ENCODE data around the gene PSEN2. TPM values are rescaled to one million over a fixed set of nuclear protein-coding genes. Genes with fewer than 3 reads are reported as not detected.
"Not testable (repeated sequence)": the region's sequence is repeated elsewhere in the genome, so short reads cannot be mapped to it uniquely, and the experiment has no call there.

PSEN2 gene
- total RNA-seq, 1 donor from 2014 or later = 18.8 TPM

DNA sequence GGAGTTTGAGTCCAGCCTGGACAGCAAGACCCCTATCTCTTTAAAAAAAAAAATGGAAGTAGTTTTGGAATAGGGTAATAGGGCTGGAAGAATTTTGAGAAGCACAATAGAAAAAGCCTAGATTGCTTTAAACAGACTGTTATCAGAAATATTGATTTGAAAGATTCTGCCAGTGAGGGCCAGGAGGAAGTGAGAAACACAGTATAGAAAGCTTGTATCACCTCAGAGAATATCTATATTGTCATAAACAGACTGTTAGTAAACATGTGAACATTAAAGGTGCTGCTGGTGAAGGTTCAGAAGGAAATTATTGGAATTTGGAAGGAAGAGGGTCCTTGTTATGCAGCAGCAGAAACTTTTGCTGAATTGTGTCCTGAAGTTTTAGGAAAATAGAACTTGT is 24.8 kb upstream of the PSEN2 start:
- no peaks in the 10 kb centered on the region for H3K27me3 Mint-ChIP-seq (ENCODE audit: unreplicated experiment)
- no peaks in the 10 kb centered on the region for H3K9me3 Mint-ChIP-seq (ENCODE audit: unreplicated experiment)

GRCh38 chr1:226846786-226847185 is 23.6 kb upstream of the PSEN2 start:
- Mint-ChIP-seq H3K4me1 (ENCODE audit: unreplicated experiment) (peaks cover 3% of the 10 kb centered on the region), H3K4me3 (ENCODE audit: unreplicated experiment) (no peak overlapping the region), H3K27ac (ENCODE audit: unreplicated experiment) (no peak overlapping the region), H3K9me3 (ENCODE audit: unreplicated experiment) (no peaks in the 10 kb centered on the region), H3K36me3 (ENCODE audit: unreplicated experiment) (no peaks in the 10 kb centered on the region), H3K27me3 (ENCODE audit: unreplicated experiment) (no peaks in the 10 kb centered on the region)
- no peak for TF ChIP-seq CTCF (IDR thresholded peaks at IDR 0.05)
- DNase-seq (ENCODE audit: extremely low spot score, unreplicated experiment) = no peak

More for the DNA sequence above, 24.8 kb upstream of the PSEN2 start:
- no peak overlapping the region for H3K4me3 Mint-ChIP-seq (ENCODE audit: unreplicated experiment)
- DNase-seq (ENCODE audit: extremely low spot score, unreplicated experiment) = no peak
- peaks cover 3% of the 10 kb centered on the region for H3K4me1 Mint-ChIP-seq (ENCODE audit: unreplicated experiment)
- no peak for TF ChIP-seq CTCF (IDR thresholded peaks at IDR 0.05)
- no peaks in the 10 kb centered on the region for H3K36me3 Mint-ChIP-seq (ENCODE audit: unreplicated experiment)
- no peak overlapping the region for H3K27ac Mint-ChIP-seq (ENCODE audit: unreplicated experiment)

DNA sequence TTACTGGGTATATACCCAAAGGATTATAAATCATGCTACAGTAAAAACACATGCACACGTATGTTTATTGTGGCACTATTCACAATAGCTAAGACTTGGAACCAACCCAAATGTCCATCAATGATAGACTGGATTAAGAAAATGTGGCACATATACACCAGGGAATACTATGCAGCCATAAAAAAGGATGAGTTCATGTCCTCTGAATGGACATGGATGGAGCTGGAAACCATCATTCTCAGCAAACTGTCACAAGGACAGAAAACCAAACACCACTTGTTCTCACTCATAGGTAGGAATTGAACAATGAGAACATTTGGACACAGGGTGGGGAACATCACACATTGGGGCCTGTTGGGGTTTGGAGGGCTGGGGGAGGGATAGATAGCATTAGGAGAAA is 15.9 kb upstream of the PSEN2 start:
- not testable (repeated sequence) for H3K4me3 Mint-ChIP-seq (ENCODE audit: unreplicated experiment); DNase-seq (ENCODE audit: extremely low spot score, unreplicated experiment); H3K9me3 Mint-ChIP-seq (ENCODE audit: unreplicated experiment); H3K4me1 Mint-ChIP-seq (ENCODE audit: unreplicated experiment); H3K36me3 Mint-ChIP-seq (ENCODE audit: unreplicated experiment); H3K27me3 Mint-ChIP-seq (ENCODE audit: unreplicated experiment); H3K27ac Mint-ChIP-seq (ENCODE audit: unreplicated experiment)

GRCh38 chr1:226862890-226863289 is 7.5 kb upstream of the PSEN2 start:
- no peak for DNase-seq (ENCODE audit: extremely low spot score, unreplicated experiment)
- Mint-ChIP-seq H3K4me1 (ENCODE audit: unreplicated experiment) (no peaks in the 10 kb centered on the region), H3K27ac (ENCODE audit: unreplicated experiment) (no peak overlapping the region), H3K4me3 (ENCODE audit: unreplicated experiment) (no peak overlapping the region), H3K36me3 (ENCODE audit: unreplicated experiment) (no peaks in the 10 kb centered on the region), H3K27me3 (ENCODE audit: unreplicated experiment) (no peaks in the 10 kb centered on the region), H3K9me3 (ENCODE audit: unreplicated experiment) (no peaks in the 10 kb centered on the region)
- TF ChIP-seq CTCF (IDR thresholded peaks at IDR 0.05) = no peak

DNA sequence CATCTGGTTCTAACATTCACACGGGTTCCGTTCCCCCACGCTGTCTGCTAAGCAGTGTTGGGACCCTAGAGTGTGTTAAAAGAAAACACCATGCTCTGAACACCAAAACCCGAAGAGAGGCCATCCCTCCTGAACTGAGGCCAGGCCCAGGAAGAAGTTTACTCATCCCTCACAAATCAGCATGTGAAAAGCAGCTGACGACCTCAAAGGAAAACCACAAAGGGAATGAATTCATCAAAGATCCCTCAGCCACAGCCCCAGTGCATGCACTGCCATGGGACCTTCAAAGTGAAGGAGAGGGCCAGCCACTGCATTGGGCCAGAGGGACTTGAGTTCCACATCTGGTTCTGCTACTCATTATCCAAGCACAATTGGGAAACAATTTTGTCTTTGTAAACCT is 7.0 kb upstream of the PSEN2 start:
- DNase-seq (ENCODE audit: extremely low spot score, unreplicated experiment) = no peak
- H3K4me3 Mint-ChIP-seq (ENCODE audit: unreplicated experiment) = no peak overlapping the region
- TF ChIP-seq CTCF (IDR thresholded peaks at IDR 0.05) = no peak
- H3K36me3 Mint-ChIP-seq (ENCODE audit: unreplicated experiment) = no peaks in the 10 kb centered on the region
- H3K27me3 Mint-ChIP-seq (ENCODE audit: unreplicated experiment) = no peaks in the 10 kb centered on the region
- no peaks in the 10 kb centered on the region for H3K4me1 Mint-ChIP-seq (ENCODE audit: unreplicated experiment)
- no peaks in the 10 kb centered on the region for H3K9me3 Mint-ChIP-seq (ENCODE audit: unreplicated experiment)
- no peak overlapping the region for H3K27ac Mint-ChIP-seq (ENCODE audit: unreplicated experiment)

DNA sequence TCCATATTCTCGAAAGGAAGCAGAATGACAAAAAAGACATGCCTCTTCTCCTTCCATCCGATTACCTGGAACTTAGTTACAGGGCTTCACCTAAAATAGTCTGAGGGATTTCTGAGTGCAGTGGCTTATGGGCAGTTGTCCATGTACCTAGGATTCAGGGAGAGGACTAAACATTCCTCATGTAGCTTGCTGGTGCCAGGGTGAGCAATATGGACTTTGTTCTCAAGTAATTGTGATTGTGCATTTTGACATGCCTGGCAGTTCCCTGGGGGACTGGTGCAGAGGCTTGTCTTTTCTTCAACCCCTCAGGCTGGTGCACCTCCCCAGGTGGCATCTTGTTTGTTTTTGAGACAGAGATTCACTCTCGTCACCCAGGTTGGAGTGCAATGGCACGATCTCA is 6.1 kb upstream of the PSEN2 start:
- DNase-seq (ENCODE audit: extremely low spot score, unreplicated experiment) = no peak
- Mint-ChIP-seq H3K9me3 (ENCODE audit: unreplicated experiment) (no peaks in the 10 kb centered on the region), H3K27ac (ENCODE audit: unreplicated experiment) (no peak overlapping the region), H3K27me3 (ENCODE audit: unreplicated experiment) (no peaks in the 10 kb centered on the region), H3K36me3 (ENCODE audit: unreplicated experiment) (no peaks in the 10 kb centered on the region), H3K4me3 (ENCODE audit: unreplicated experiment) (no peak overlapping the region), H3K4me1 (ENCODE audit: unreplicated experiment) (no peaks in the 10 kb centered on the region)
- TF ChIP-seq CTCF (IDR thresholded peaks at IDR 0.05) = no peak
